Calu3 (cell line): Measurements from ENCODE around the gene DST. TPM values are rescaled to one million over a fixed set of nuclear protein-coding genes. Genes with fewer than 3 reads are reported as not detected.
A peak's percentile ranks its signal among the peaks of the same experiment; 100 is the strongest.

Experiments
- BruUV-seq: library from RNA; stranded (reverse); fragments of 400-500 nt; replicated peaks from 2 replicates; lab custom pipeline; 2021; lab: Mats Ljungman, UMichigan
- CTCF ChIA-PET: fragments of 300-600 bp; sonication (Branson Sonifier 250); formaldehyde crosslinking; loops from one replicate; lab custom pipeline; 2022; ENCODE audit warnings: antibody characterized with exemption; lab: Charles Lee
- DNase-seq: peaks from one replicate; pipeline ENCODE4 v3.0.0; 2022
- H3K27ac Mint-ChIP-seq: one replicate; pipeline ENCODE4 v1.8.0; 2022; ENCODE audit warnings: mixed read lengths; ENCODE audit not compliant: unreplicated experiment
- H3K27me3 Mint-ChIP-seq: one replicate; pipeline ENCODE4 v1.8.0; 2022; ENCODE audit warnings: mixed read lengths; ENCODE audit not compliant: unreplicated experiment
- H3K36me3 Mint-ChIP-seq: one replicate; pipeline ENCODE4 v1.8.0; 2022; ENCODE audit warnings: mild to moderate bottlenecking, moderate library complexity, mixed read lengths; ENCODE audit not compliant: insufficient read depth, unreplicated experiment
- H3K4me1 Mint-ChIP-seq: one replicate; pipeline ENCODE4 v1.8.0; 2022; ENCODE audit warnings: mild to moderate bottlenecking, low read depth, mixed read lengths; ENCODE audit not compliant: unreplicated experiment
- H3K4me3 Mint-ChIP-seq: one replicate; pipeline ENCODE4 v1.8.0; 2022; ENCODE audit warnings: mild to moderate bottlenecking, low read depth, moderate library complexity, mixed read lengths; ENCODE audit not compliant: unreplicated experiment
- H3K9me3 Mint-ChIP-seq: one replicate; pipeline ENCODE4 v1.8.0; 2022; ENCODE audit warnings: low read depth, mixed read lengths; ENCODE audit not compliant: unreplicated experiment
- CTCF ChIP-seq: fragments of 200-600 bp; IDR thresholded peaks from one replicate; pipeline ENCODE4 v1.8.0; 2022; ENCODE audit warnings: antibody characterized with exemption; ENCODE audit not compliant: unreplicated experiment
- intact Hi-C: fragments of 100-400 bp; cut with micrococcal nuclease; formaldehyde crosslinking; loops from one replicate; pipeline ENCODE4 v1.10.0; 2022; ENCODE audit not compliant: unreplicated experiment
- total RNA-seq: library from RNA; stranded (reverse); gene quantifications from 2 replicates; pipeline ENCODE4 v1.2.3, GENCODE V29; 2022

DST gene
- total RNA-seq, 1 experiment from 2014 or later: 212 TPM

GRCh38 chr6:56601390-56601789 lies 41.3 kb downstream of the DST start:
- H3K4me1 Mint-ChIP-seq: no peaks in the 10 kb centered on the region
- no peak overlapping the region for H3K27ac Mint-ChIP-seq
- no peaks in the 10 kb centered on the region for H3K27me3 Mint-ChIP-seq

GRCh38 chr6:56595490-56596122 lies 47.1 kb downstream of the DST start:
- Mint-ChIP-seq H3K4me1 (no peaks in the 10 kb centered on the region), H3K27me3 (no peaks in the 10 kb centered on the region)

More at GRCh38 chr6:56601390-56601789, 41.3 kb downstream of the DST start:
- intact Hi-C loops: no loop called here
- CTCF ChIA-PET: no interaction called here
- DNase-seq: no peak
- Mint-ChIP-seq H3K36me3 (peaks cover 29% of the 10 kb centered on the region), H3K9me3 (no peaks in the 10 kb centered on the region), H3K4me3 (no peak overlapping the region)
- BruUV-seq: no TSS peak
- no peak for TF ChIP-seq CTCF

GRCh38 chr6:56594699-56595098 lies 48.0 kb downstream of the DST start:
- H3K27ac Mint-ChIP-seq: no peak overlapping the region
- H3K4me3 Mint-ChIP-seq: no peak overlapping the region
- peaks cover 36% of the 10 kb centered on the region for H3K36me3 Mint-ChIP-seq
- TF ChIP-seq CTCF: no peak
- no peaks in the 10 kb centered on the region for H3K27me3 Mint-ChIP-seq
- intact Hi-C loops: no loop called here
- DNase-seq: no peak
- BruUV-seq: no TSS peak
- no peaks in the 10 kb centered on the region for H3K9me3 Mint-ChIP-seq
- CTCF ChIA-PET: interaction anchor here (0.9 to 1.1 kb wide), 3 partner anchors 14 to 134 kb away, joined by 3 to 4 read pairs (median 3); no protein-coding TSS in a partner anchor
- no peaks in the 10 kb centered on the region for H3K4me1 Mint-ChIP-seq

More at GRCh38 chr6:56595490-56596122, 47.1 kb downstream of the DST start:
- CTCF ChIA-PET: interaction anchor here (0.6 to 1.1 kb wide), 6 partner anchors 20 to 273 kb away, joined by 3 to 4 read pairs (median 3); no protein-coding TSS in a partner anchor
- peak; percentile 41 for DNase-seq
- Mint-ChIP-seq H3K4me3 (no peak overlapping the region), H3K9me3 (no peaks in the 10 kb centered on the region), H3K36me3 (peaks cover 41% of the 10 kb centered on the region), H3K27ac (no peak overlapping the region)
- BruUV-seq: no TSS peak
- intact Hi-C loops: no loop called here
- TF ChIP-seq CTCF: peak; percentile 64

- H3K4me1 Mint-ChIP-seq: no peaks in the 10 kb centered on the region
Measured at GRCh38 chr6:56593801-56594318, 48.8 kb downstream of the DST start.

More at GRCh38 chr6:56593801-56594318, 48.8 kb downstream of the DST start:
- no peak overlapping the region for H3K4me3 Mint-ChIP-seq
- CTCF ChIA-PET: interaction anchor here (0.9 kb wide), 1 partner anchor 13 kb away, joined by 4 read pairs; no protein-coding TSS in a partner anchor
- intact Hi-C loops: loop anchor here (1.0 to 2.0 kb wide), 2 partner anchors 235 to 279 kb away; no protein-coding TSS in a partner anchor
- H3K27me3 Mint-ChIP-seq: no peaks in the 10 kb centered on the region
- no peak for TF ChIP-seq CTCF
- no peak for DNase-seq
- H3K27ac Mint-ChIP-seq: no peak overlapping the region
- peaks cover 33% of the 10 kb centered on the region for H3K36me3 Mint-ChIP-seq
- TSS peak; percentile 49 for BruUV-seq
- no peaks in the 10 kb centered on the region for H3K9me3 Mint-ChIP-seq
